Measurements from ENCODE around the gene MAPKBP1. TPM values are rescaled to one million over a fixed set of nuclear protein-coding genes. Genes with fewer than 3 reads are reported as not detected.
A peak's percentile ranks its signal among the peaks of the same experiment; 100 is the strongest.

The MAPKBP1 gene
- total and polyA plus RNA-seq, 9 of the 15 experiments (the other 6 are each of a cell fraction or from before 2014, with no cell fraction given), result 0.15 to 9.5 (median 4.5) TPM

DNA sequence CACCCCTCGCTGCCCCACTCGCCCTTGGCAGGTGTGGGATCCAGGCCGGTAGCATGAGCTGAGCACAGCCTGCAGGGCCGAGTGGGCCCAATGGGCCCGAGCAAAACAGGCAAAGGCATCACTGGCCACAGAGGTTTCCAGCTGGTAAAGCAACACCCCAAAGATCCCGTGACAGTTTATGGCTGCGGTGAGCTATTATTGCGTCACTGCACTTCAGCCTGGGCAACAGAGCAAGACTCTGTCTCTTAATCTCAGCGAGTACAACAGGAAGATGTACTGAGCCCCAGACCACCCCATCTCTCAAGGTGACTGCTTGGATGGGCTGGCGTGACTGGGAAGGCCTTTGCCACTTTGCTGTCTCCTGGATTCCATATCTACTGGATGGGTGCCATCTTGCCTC is 57.9 kb downstream of the MAPKBP1 start:
- peaks cover 11% of the 10 kb centered on the region; the same call in 1 of the 2 replicates for H4K20me1 ChIP-seq (replicated peaks; ENCODE audit: control insufficient read depth, insufficient read depth, low read length)
- FAIRE-seq, result no peak
- no peak overlapping the region for H2AFZ ChIP-seq (ENCODE audit: low read depth, low read length)
- H3K79me2 ChIP-seq (ENCODE audit: control insufficient read depth, insufficient read depth, low read length), result peaks cover 9% of the 10 kb centered on the region; the same call in 2 of the 3 replicates
- H3K4me1 ChIP-seq (replicated peaks in 1 of 2; ENCODE audit: control insufficient read depth in 2 of 2, insufficient read depth in 2 of 2, low read length in 2 of 2), result peaks cover 6 to 22% of the 10 kb centered on the region in 2 experiments; a peak in 2 of 5 replicates
- no peak overlapping the region for H3K27ac ChIP-seq (ENCODE audit: extremely low read depth, low read depth, low read length)
- CTCF ChIA-PET (ENCODE audit: low intra/inter-chr PET ratio), result no interaction called here
- DNase-seq (ENCODE audit: extremely low read depth in 1 of 4, low spot score in 3 of 4), result no peak
- H3K9me3 ChIP-seq (replicated peaks; ENCODE audit: control insufficient read depth, insufficient read depth, low read depth, low read length), result no peaks in the 10 kb centered on the region
- H3K9me1 ChIP-seq (ENCODE audit: control insufficient read depth, insufficient read depth, low read length), result no peaks in the 10 kb centered on the region
- H3K4me2 ChIP-seq (ENCODE audit: insufficient read depth, low read length), result no peak overlapping the region
- no peaks in the 10 kb centered on the region for H3K27me3 ChIP-seq (ENCODE audit: control insufficient read depth in 2 of 2, insufficient read depth in 2 of 2, low read length in 2 of 2)
- no peak overlapping the region for H3K9ac ChIP-seq (ENCODE audit: insufficient read depth in 1 of 2, low read depth in 2 of 2, low read length in 2 of 2)
- no peak for ATAC-seq
- intact Hi-C loops (cut with micrococcal nuclease), result no loop called here
- H3K4me3 ChIP-seq, result no peak overlapping the region
- peaks cover 10% of the 10 kb centered on the region; the same call in 1 of the 3 replicates for H3K36me3 ChIP-seq (ENCODE audit: control insufficient read depth, insufficient read depth, low read length)
- in situ Hi-C loops (cut with MboI), result no loop called here
- 71% methylated on average over 9 of the region's 10 CpGs for WGBS (ENCODE audit: insufficient coverage, low coverage, missing lambda C conversion rate)
- POLR2A ChIA-PET, result interaction anchor here (0.5 to 1.8 kb wide), 6 partner anchors 11 to 240 kb away, joined by 3 to 10 read pairs (median 4); no protein-coding TSS in a partner anchor
- BruUV-seq (replicated peaks), result no TSS peak
- TF ChIP-seq ILF3 (IDR thresholded peaks at IDR 0.05; ENCODE audit: borderline replicate concordance), result no peak
- TF ChIP-seq PRPF4 (IDR thresholded peaks at IDR 0.05; ENCODE audit: insufficient read depth, low read depth, low read length, poor library complexity, severe bottlenecking), result no peak
- TF ChIP-seq, protein P1, sequence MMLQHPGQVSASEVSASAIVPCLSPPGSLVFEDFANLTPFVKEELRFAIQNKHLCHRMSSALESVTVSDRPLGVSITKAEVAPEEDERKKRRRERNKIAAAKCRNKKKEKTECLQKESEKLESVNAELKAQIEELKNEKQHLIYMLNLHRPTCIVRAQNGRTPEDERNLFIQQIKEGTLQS (IDR thresholded peaks at IDR 0.05), result peak; percentile 38; the same call in 1 of the 2 replicates
- TF ChIP-seq, protein P1 (CRISPR knock-in tag; conservative IDR thresholded peaks at IDR 0.05), result no peak
- peak; percentile 78 for TF ChIP-seq CEBPB (tag; IDR thresholded peaks at IDR 0.05)
- no peak for TF ChIP-seq KAT2B (IDR thresholded peaks at IDR 0.05; ENCODE audit: low read depth, low read length)
- TF ChIP-seq JUND (IDR thresholded peaks at IDR 0.05; ENCODE audit: borderline replicate concordance, low read depth, low read length), result no peak
- no peak for TF ChIP-seq JUND (tag; IDR thresholded peaks at IDR 0.05; ENCODE audit: borderline replicate concordance, low read depth, low read length)
- no peak for TF ChIP-seq KLF13 (tag; IDR thresholded peaks at IDR 0.05; ENCODE audit: borderline replicate concordance, low read depth)
- TF ChIP-seq HNRNPUL1 (IDR thresholded peaks at IDR 0.05; ENCODE audit: low read length), result no peak
- TF ChIP-seq CREBBP (IDR thresholded peaks at IDR 0.05; ENCODE audit: low read depth, low read length), result no peak
- no peak for TF ChIP-seq BRD9 (IDR thresholded peaks at IDR 0.05; ENCODE audit: low read depth, partially characterized antibody)
- TF ChIP-seq, protein P2, sequence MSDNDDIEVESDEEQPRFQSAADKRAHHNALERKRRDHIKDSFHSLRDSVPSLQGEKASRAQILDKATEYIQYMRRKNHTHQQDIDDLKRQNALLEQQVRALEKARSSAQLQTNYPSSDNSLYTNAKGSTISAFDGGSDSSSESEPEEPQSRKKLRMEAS (CRISPR knock-in tag; IDR thresholded peaks at IDR 0.05), result no peak
- TF ChIP-seq CSDE1 (IDR thresholded peaks at IDR 0.05), result no peak
- no peak for TF ChIP-seq SAFB (IDR thresholded peaks at IDR 0.05; ENCODE audit: borderline replicate concordance, low read depth, low read length)
- no peak for TF ChIP-seq ELF1 (tag; IDR thresholded peaks at IDR 0.05)

Data from K562 (cell line).